PC-9 (cell line): ENCODE results near the gene KITLG.

Experiments
- CTCF ChIP-seq: fragments of 200-600 bp; sonication (generic); conservative IDR thresholded peaks from 2 replicates; pipeline ENCODE4 v1.6.1; 2017; ENCODE audit warnings: mixed run types, antibody characterized with exemption, mild to moderate bottlenecking, moderate library complexity
- EZH2 ChIP-seq: fragments of 200-600 bp; sonication (generic); IDR thresholded peaks from 2 replicates; pipeline ENCODE4 v1.8.0; 2017; ENCODE audit warnings: antibody characterized with exemption, low read depth

DNA sequence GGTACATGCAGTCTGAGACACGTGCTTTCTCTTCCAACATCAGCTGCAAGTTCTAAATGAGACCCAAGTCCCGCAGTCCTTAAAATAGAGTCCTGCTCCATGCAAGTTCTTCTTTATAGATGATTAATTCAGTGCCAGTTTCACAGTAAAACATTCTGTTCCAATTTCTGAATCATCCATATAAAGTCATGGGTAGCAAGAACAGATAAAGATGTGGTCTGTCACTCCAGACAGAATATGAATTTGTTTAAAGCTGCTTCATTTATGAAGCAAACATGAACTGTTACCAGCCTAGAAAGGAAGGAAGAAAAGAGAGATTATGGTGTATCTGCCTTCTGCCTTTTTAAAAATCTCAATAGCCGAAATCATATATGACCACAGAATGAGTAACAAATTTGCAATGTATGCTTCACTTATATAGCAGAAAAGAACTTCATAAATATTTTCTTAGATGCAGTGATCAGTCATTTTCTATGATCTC is 83.3 kb downstream of the KITLG start:
- no peak for TF ChIP-seq EZH2
- TF ChIP-seq CTCF = no peak
